Activated T-cell treated with anti-CD3 and anti-CD28 coated beads, Interleukin-2, amount 50 U/mL, for 24 hours (primary cell): Measurements from ENCODE around the gene TRAPPC5.

Source experiments
- DNase-seq: peaks from one replicate; pipeline ENCODE4 v3.0.0-alpha.2; 2020
- H3K27ac Mint-ChIP-seq: 2 replicates; pipeline ENCODE4 v1.8.0; 2020; ENCODE audit warnings: mild to moderate bottlenecking, mixed read lengths
- H3K27me3 Mint-ChIP-seq: 2 replicates; pipeline ENCODE4 v1.8.0; 2020; ENCODE audit warnings: mixed read lengths
- H3K36me3 Mint-ChIP-seq: 2 replicates; pipeline ENCODE4 v1.8.0; 2020; ENCODE audit warnings: low read depth, mixed read lengths
- H3K4me1 Mint-ChIP-seq: 2 replicates; pipeline ENCODE4 v1.8.0; 2020; ENCODE audit warnings: low read depth, mixed read lengths
- H3K4me3 Mint-ChIP-seq: 2 replicates; pipeline ENCODE4 v1.8.0; 2020; ENCODE audit warnings: mild to moderate bottlenecking, moderate library complexity, mixed read lengths
- H3K9me3 Mint-ChIP-seq: 2 replicates; pipeline ENCODE4 v1.8.0; 2020; ENCODE audit warnings: mixed read lengths

Gene TRAPPC5

GRCh38 chr19:7698583-7698982, 17.9 kb downstream of the TRAPPC5 start:
- Mint-ChIP-seq H3K27ac (no peak overlapping the region), H3K4me3 (peak overlapping the region; percentile 55), H3K9me3 (no peaks in the 10 kb centered on the region), H3K27me3 (peaks cover 47% of the 10 kb centered on the region), H3K36me3 (no peaks in the 10 kb centered on the region), H3K4me1 (peaks cover 28% of the 10 kb centered on the region)
- no peak for DNase-seq

GRCh38 chr19:7699003-7699402, 18.4 kb downstream of the TRAPPC5 start:
- Mint-ChIP-seq H3K27ac (peak overlapping the region; percentile 85), H3K27me3 (peaks cover 47% of the 10 kb centered on the region), H3K9me3 (no peaks in the 10 kb centered on the region), H3K4me3 (peak overlapping the region; percentile 55), H3K36me3 (no peaks in the 10 kb centered on the region), H3K4me1 (peaks cover 31% of the 10 kb centered on the region)
- DNase-seq, result no peak

GRCh38 chr19:7699417-7700401, 19.1 kb downstream of the TRAPPC5 start:
- DNase-seq, result peak; percentile 59
- Mint-ChIP-seq H3K27ac (peak overlapping the region; percentile 85), H3K36me3 (no peaks in the 10 kb centered on the region), H3K27me3 (peaks cover 41% of the 10 kb centered on the region), H3K9me3 (no peaks in the 10 kb centered on the region), H3K4me3 (peak overlapping the region; percentile 55), H3K4me1 (peaks cover 37% of the 10 kb centered on the region)

- H3K4me1 Mint-ChIP-seq, result peaks cover 50% of the 10 kb centered on the region
- H3K27me3 Mint-ChIP-seq, result peaks cover 37% of the 10 kb centered on the region
- no peaks in the 10 kb centered on the region for H3K36me3 Mint-ChIP-seq
- DNase-seq, result no peak
- H3K27ac Mint-ChIP-seq, result no peak overlapping the region
- no peak overlapping the region for H3K4me3 Mint-ChIP-seq
- no peaks in the 10 kb centered on the region for H3K9me3 Mint-ChIP-seq
Observed at GRCh38 chr19:7701049-7701653, 20.5 kb downstream of the TRAPPC5 start.

- H3K4me3 Mint-ChIP-seq, result no peak within 1 kb of the TSS
- peaks cover 57% of the 10 kb centered on the region for H3K4me1 Mint-ChIP-seq
- no peak for DNase-seq
- peaks cover 31% of the 10 kb centered on the region for H3K27me3 Mint-ChIP-seq
- H3K36me3 Mint-ChIP-seq, result no peaks in the 10 kb centered on the region
- H3K27ac Mint-ChIP-seq, result no peak within 1 kb of the TSS
- H3K9me3 Mint-ChIP-seq, result no peaks in the 10 kb centered on the region
Observed at GRCh38 chr19:7701654-7702457, 21.2 kb downstream of the TRAPPC5 start, which contains the start of gene FCER2. TSS of gene FCER2 (minus strand) at chr19:7702131. CDS start at chr19:7699760, 2,371 bp downstream.

- no peak for DNase-seq
- H3K27me3 Mint-ChIP-seq, result peaks cover 16% of the 10 kb centered on the region
- no peaks in the 10 kb centered on the region for H3K9me3 Mint-ChIP-seq
- H3K4me3 Mint-ChIP-seq, result no peak overlapping the region
- peaks cover 58% of the 10 kb centered on the region for H3K4me1 Mint-ChIP-seq
- H3K36me3 Mint-ChIP-seq, result no peaks in the 10 kb centered on the region
- peak overlapping the region; percentile 9 for H3K27ac Mint-ChIP-seq
Observed at GRCh38 chr19:7703332-7703731, 22.7 kb downstream of the TRAPPC5 start.

- no peak overlapping the region for H3K27ac Mint-ChIP-seq
- peaks cover 48% of the 10 kb centered on the region for H3K4me1 Mint-ChIP-seq
- H3K36me3 Mint-ChIP-seq, result no peaks in the 10 kb centered on the region
- no peaks in the 10 kb centered on the region for H3K9me3 Mint-ChIP-seq
- H3K4me3 Mint-ChIP-seq, result no peak overlapping the region
- no peak for DNase-seq
- peaks cover 6% of the 10 kb centered on the region for H3K27me3 Mint-ChIP-seq
Observed at GRCh38 chr19:7704280-7705060, 23.8 kb downstream of the TRAPPC5 start.

- Mint-ChIP-seq H3K4me3 (peak overlapping the region; percentile 62), H3K27ac (peak overlapping the region; percentile 88), H3K9me3 (no peaks in the 10 kb centered on the region), H3K36me3 (no peaks in the 10 kb centered on the region), H3K27me3 (peaks cover 3% of the 10 kb centered on the region), H3K4me1 (peaks cover 40% of the 10 kb centered on the region)
- DNase-seq, result peak; percentile 77
Observed at GRCh38 chr19:7705387-7706187, 25.0 kb downstream of the TRAPPC5 start.

GRCh38 chr19:7706188-7706954, 25.7 kb downstream of the TRAPPC5 start:
- H3K36me3 Mint-ChIP-seq, result no peaks in the 10 kb centered on the region
- no peak for DNase-seq
- H3K4me1 Mint-ChIP-seq, result peaks cover 40% of the 10 kb centered on the region
- H3K9me3 Mint-ChIP-seq, result no peaks in the 10 kb centered on the region
- peaks cover 3% of the 10 kb centered on the region for H3K27me3 Mint-ChIP-seq
- peak overlapping the region; percentile 88 for H3K27ac Mint-ChIP-seq
- peak overlapping the region; percentile 62 for H3K4me3 Mint-ChIP-seq

- H3K27ac Mint-ChIP-seq, result no peak overlapping the region
- no peaks in the 10 kb centered on the region for H3K36me3 Mint-ChIP-seq
- no peak for DNase-seq
- no peak overlapping the region for H3K4me3 Mint-ChIP-seq
- peaks cover 39% of the 10 kb centered on the region for H3K4me1 Mint-ChIP-seq
- H3K27me3 Mint-ChIP-seq, result peaks cover 3% of the 10 kb centered on the region
- H3K9me3 Mint-ChIP-seq, result no peaks in the 10 kb centered on the region
Observed at GRCh38 chr19:7706955-7707456, 26.4 kb downstream of the TRAPPC5 start.

- Mint-ChIP-seq H3K27me3 (no peaks in the 10 kb centered on the region), H3K36me3 (no peaks in the 10 kb centered on the region), H3K9me3 (no peaks in the 10 kb centered on the region), H3K4me3 (no peak overlapping the region), H3K4me1 (peaks cover 28% of the 10 kb centered on the region), H3K27ac (no peak overlapping the region)
- no peak for DNase-seq
Observed at GRCh38 chr19:7709932-7710460, 29.4 kb downstream of the TRAPPC5 start.

GRCh38 chr19:7710616-7711015, 30.0 kb downstream of the TRAPPC5 start:
- Mint-ChIP-seq H3K27ac (no peak overlapping the region), H3K9me3 (no peaks in the 10 kb centered on the region), H3K36me3 (no peaks in the 10 kb centered on the region), H3K27me3 (no peaks in the 10 kb centered on the region), H3K4me3 (no peak overlapping the region), H3K4me1 (peaks cover 22% of the 10 kb centered on the region)
- DNase-seq, result no peak
